GM20431 (cell line): ENCODE data around the gene LEF1.

Experiments
- in situ Hi-C: fragments of 300-500 bp; cut with MseI, MboI; formaldehyde crosslinking; loops from one replicate; pipeline ENCODE4 v1.15.0; 2020; ENCODE audit warnings: low sequenced_read_pairs; ENCODE audit not compliant: unreplicated experiment

LEF1 gene

DNA sequence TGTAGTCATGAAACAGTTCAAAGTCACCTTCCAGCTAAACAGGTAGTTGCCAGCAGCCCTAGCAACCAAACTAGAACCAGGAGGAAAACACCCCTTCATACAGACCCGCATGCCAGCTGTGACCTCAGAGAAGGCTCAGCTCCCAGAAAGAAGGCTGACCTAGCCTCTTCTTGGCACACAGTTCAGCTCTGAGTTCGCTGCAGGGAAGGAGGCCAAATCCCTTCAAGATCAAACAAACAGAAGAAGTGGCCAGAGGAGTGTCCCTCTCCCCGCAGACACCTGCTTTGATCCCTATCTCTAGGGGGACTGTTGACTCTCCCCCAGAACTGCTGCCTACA, 123.1 kb downstream of the LEF1 start:
- in situ Hi-C loops: no loop called here

DNA sequence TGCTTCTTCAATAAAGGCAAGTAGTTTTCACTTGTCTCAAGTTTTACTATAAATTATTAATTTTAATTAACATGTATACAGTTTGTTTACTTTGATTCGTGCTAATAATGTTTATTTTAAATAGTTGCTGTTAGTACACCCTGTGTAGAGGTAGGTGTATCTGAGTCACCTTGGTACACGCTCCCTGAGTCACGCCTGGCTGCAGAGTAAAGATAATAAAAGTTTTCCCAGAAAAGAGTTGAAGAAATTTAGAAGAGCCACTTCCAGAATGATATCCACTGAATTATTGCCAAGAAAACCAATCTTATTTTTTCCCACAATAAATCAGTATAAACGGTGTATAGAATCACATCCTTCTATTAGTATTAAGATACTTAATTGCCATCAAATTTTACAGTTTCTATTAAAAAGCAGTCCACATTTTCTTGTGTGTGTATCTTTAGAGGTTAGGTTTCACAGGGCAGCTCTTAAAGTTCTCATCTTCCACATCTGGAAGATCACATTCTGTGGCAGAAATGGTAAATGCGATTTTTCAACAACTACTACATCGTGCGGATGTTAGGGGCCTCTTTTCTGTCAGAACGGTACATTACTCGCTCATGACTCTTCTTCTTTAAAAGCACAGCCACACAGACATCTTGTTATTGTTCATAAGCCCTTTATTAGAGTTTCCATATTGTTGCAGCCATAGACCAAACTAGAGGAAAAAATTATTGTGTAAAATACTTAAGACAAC, 123.6 kb downstream of the LEF1 start:
- in situ Hi-C loops: no loop called here

DNA sequence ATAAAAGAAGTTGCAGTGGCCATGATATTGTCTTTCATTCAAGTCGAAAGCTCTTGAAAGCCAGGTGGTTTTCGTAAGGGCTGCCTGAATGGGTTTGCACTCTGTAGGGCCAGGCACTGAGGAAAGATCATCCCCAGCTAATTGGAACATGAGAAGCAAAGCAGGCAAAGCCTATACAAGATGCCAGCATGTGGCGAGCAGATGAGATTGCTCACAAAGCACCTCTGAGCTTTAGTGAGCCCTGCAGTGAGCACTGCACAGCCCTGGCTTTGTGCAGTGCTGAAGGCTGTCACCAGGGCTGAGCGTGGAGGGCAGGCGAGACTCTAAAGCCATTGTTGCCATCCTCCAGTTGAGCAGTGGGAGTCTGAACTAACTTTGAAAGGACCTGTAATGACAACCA, 125.2 kb downstream of the LEF1 start:
- in situ Hi-C loops: no loop called here

DNA sequence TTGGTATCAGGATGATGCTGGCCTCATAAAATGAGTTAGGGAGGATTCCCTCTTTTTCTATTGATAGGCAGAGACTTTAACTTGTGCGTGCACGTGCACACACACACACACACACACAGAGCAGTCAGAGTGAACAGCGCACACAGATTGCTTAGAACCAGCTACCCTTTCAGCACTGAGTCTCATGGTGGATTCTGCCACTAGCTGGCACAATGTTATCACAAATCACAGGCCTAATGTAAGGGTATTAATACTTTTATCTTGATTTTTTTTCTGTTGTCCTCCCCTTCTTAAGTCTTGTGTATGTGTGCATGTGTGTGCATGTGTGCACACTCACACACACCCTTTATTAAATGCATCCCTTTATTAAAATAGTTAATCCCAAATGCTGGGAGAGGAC, 125.8 kb downstream of the LEF1 start:
- in situ Hi-C loops: no loop called here

DNA sequence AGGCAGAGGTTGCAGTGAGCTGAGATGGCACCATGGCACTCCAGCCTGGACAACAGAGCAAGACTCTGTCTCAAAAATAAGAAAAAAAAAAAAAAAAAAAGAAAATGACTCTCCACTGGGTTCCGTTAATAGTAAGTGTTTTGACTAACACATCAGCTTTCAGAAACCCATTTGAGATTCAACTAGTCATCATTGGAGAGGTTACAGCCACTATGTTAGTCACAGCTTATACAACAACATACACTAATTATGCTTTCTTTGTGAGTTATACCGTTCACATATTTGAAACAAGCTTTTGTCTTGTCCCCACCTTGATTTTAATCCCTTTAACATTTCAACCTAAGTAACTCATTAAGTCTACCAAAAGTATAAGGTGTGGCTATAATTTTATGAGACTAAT, 130.8 kb downstream of the LEF1 start:
- in situ Hi-C loops: no loop called here

- in situ Hi-C loops: no loop called here
These were observed 132.5 kb downstream of the LEF1 start for GRCh38 chr4:108036213-108036612.

GRCh38 chr4:108035691-108036090, 133.0 kb downstream of the LEF1 start:
- in situ Hi-C loops: no loop called here

- in situ Hi-C loops: no loop called here
These were observed 134.2 kb downstream of the LEF1 start for GRCh38 chr4:108034565-108034964.

DNA sequence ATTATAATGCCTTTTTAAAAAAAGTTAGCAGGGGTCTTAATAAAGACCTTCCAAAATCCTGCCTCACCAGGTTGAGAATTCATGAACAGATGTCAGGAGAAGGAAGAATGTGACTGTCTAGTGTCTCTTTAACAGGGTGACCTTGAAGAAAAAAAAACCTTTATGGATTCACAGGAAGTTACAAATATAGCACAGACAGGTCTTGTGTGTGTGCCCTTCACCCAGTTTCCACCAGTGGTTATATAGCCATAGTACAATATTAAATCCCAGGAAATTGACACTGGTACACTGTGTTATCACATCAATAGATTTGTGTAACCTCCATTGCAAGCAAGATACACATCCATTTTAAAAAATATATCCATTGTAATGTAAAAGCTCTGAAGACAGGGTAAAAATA, 135.4 kb downstream of the LEF1 start:
- in situ Hi-C loops: no loop called here

DNA sequence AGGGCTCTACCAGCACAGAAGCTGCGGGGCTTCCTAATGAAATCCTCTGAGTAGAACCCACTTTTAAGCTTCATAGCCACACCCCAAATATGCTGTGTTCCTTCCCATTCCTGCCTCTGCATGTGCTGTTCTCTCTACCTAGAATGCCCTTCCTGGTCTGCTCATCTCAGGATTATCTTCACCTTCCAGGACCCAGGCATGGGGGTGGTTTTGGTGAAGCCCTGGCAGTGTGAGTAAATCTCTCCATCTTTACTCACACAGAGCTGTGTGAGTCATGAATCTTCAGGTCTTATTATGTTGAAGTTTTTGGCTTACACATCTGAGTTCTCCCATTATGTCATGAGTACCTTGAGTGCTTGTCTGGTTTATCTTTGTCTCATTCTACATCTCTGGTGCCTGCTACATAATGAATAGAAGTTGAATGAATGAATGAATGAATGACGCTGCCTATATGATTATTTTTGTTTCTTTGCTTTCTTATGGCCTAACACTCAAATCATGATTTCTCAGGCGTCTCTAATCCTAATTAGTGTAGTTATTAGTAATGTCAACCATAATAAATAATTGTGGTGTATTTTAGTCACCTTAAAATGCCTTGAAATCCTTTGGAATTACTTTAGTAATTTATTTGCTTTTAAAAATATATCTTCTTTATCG, 137.2 kb downstream of the LEF1 start:
- in situ Hi-C loops: no loop called here

GRCh38 chr4:108030332-108030731, 138.4 kb downstream of the LEF1 start:
- in situ Hi-C loops: no loop called here

DNA sequence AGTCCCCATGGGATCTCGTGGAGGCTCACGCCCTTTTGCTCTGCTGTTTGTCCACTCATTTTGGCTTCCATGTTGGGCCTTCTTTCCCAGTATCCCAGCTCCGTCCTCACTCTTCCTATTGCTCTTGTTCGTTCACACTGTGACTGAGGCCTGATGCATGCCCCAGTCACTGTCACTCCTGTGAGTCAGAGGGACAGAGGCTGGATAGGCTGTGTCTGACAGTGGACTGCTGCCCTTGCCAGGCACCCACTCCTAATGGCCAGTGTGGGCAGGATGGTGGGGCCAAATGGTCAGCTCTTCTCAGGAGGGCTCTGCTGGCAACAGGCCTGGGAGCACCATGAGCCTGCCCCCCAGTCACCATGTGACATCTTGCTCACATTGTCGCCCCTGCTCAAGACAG, 139.0 kb downstream of the LEF1 start:
- in situ Hi-C loops: no loop called here

- in situ Hi-C loops: no loop called here
These were observed 139.6 kb downstream of the LEF1 start for GRCh38 chr4:108029016-108029720.

DNA sequence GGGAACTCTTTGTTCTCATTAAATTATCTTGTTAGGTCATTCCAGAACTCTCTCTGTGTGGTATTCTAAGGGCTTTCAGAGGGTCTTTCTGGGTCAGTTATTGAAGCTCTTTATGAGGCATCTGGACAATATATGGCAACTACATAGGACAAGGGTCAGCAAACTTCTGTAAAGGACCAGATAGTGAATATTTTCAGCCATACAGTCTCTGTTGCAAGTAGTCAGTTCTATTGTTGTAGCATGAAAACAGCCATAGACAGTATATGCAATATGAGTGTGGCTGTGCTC, 143.9 kb downstream of the LEF1 start:
- in situ Hi-C loops: loop anchor here (25.0 kb wide), 1 partner anchor 537 kb away; no protein-coding TSS in a partner anchor

GRCh38 chr4:108024085-108024877, 144.5 kb downstream of the LEF1 start:
- in situ Hi-C loops: loop anchor here (25.0 kb wide), 1 partner anchor 538 kb away; no protein-coding TSS in a partner anchor

DNA sequence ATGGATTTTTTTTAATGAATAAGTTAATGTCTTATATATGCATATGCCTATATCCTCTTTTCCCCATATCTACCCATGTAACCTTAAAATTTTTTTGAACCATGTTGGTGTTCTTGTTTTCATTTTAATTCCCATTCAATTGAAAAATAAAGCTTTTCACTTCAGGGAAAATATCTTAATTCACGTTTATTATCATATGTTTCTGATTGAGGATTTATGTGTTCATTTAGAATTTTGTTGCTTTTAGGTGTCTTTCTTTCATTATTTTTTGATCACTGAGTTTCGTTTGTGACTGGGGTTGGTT, 149.9 kb downstream of the LEF1 start:
- in situ Hi-C loops: loop anchor here (25.0 kb wide), 1 partner anchor 543 kb away; no protein-coding TSS in a partner anchor

GRCh38 chr4:108018040-108018883, 150.5 kb downstream of the LEF1 start:
- in situ Hi-C loops: loop anchor here (25.0 kb wide), 1 partner anchor 544 kb away; no protein-coding TSS in a partner anchor

- in situ Hi-C loops: loop anchor here (25.0 kb wide), 1 partner anchor 548 kb away; no protein-coding TSS in a partner anchor
These were observed 154.8 kb downstream of the LEF1 start for GRCh38 chr4:108013955-108014354.

DNA sequence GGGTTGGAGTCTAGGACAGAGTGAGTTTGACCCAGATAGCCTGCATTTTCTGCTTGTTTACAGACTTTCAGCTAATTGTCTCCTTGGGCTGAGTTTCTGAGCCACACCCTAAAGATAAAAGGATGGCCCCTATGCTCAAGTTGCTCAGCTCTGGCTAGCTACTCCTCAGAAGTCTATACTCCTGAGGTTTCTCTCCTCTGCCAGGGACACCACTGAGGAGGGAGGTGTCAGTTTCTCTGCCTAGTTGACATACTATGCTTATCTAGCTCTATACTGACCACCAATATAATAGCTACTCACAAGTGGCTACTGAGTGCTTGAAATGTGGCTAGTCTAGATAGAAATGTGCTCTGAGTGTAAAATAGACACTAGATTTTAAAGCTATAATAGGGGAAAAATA, 155.4 kb downstream of the LEF1 start:
- in situ Hi-C loops: loop anchor here (25.0 kb wide), 1 partner anchor 549 kb away; no protein-coding TSS in a partner anchor

GRCh38 chr4:108012382-108012781, 156.3 kb downstream of the LEF1 start:
- in situ Hi-C loops: loop anchor here (25.0 kb wide), 1 partner anchor 550 kb away; no protein-coding TSS in a partner anchor
